Spleen (tissue), 7 donors: ENCODE results near the gene PRRC1.

Source experiments
- POLR2A ChIP-seq, 3 donors: fragments of 450-650 bp; IDR thresholded peaks; one replicate each; pipeline ENCODE4 v1.5.1; 2017; ENCODE audit warnings: antibody characterized with exemption in 3 of 3, mild to moderate bottlenecking in 1 of 3
- TF ChIP-seq, protein P1 (sequence below), 11 experiments: fragments of 200-600 bp in 7 of 11; fragments of 450-650 bp in 4 of 11; sonication (generic) in 4 of 11; IDR thresholded peaks in 8 of 11; conservative IDR thresholded peaks in 3 of 11; 1 replicate in 7 of 11; 2 replicates in 4 of 11; pipeline versions ENCODE4 v1.4.0 to v1.8.0; 2016 to 2021; ENCODE audit warnings: antibody characterized with exemption in 11 of 11, inconsistent platforms in 4 of 11, mild to moderate bottlenecking in 1 of 11
- donor health status: DM: no; HTN: no; CAD: no; lungs with moderate emphysema.
- donor health status: DM: no; HTN: no; CAD: no.
- donor health status: DM: no; HTN: no; CAD: no.

DNA sequence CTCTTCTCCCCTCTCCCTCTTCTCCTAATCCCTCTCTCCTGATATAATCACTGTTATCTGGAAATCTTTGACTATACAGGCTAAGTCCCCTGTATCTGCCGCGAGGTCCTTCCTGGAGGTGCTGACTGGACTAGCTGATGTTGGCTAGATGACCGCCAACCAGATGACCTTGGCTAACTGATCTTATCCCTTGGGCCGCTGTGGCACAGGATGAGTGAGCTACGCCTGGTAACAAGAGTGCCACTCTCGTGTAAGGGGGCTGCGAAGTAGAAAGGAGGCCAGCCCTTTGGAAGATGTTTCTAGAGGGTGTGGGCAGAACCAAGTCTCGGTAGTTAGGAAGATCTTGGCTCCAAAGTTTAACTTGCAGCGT, 345 bp upstream of the PRRC1 start:
- no peak for TF ChIP-seq POLR2A (IDR thresholded peaks at IDR 0.05)
- TF ChIP-seq, protein P1, sequence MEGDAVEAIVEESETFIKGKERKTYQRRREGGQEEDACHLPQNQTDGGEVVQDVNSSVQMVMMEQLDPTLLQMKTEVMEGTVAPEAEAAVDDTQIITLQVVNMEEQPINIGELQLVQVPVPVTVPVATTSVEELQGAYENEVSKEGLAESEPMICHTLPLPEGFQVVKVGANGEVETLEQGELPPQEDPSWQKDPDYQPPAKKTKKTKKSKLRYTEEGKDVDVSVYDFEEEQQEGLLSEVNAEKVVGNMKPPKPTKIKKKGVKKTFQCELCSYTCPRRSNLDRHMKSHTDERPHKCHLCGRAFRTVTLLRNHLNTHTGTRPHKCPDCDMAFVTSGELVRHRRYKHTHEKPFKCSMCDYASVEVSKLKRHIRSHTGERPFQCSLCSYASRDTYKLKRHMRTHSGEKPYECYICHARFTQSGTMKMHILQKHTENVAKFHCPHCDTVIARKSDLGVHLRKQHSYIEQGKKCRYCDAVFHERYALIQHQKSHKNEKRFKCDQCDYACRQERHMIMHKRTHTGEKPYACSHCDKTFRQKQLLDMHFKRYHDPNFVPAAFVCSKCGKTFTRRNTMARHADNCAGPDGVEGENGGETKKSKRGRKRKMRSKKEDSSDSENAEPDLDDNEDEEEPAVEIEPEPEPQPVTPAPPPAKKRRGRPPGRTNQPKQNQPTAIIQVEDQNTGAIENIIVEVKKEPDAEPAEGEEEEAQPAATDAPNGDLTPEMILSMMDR (IDR thresholded peaks at IDR 0.05 in 8 of 11, conservative IDR thresholded peaks at IDR 0.05 in 3 of 11), result no peak
